Nephron progenitor cell (in vitro differentiated cells): Measurements from ENCODE around the gene PDIA4.

Source experiments
- DNase-seq: peaks from one replicate; pipeline ENCODE4 v3.0.0; 2021
- H3K27ac Mint-ChIP-seq: 2 replicates; pipeline ENCODE4 v1.8.0; 2021; ENCODE audit warnings: mild to moderate bottlenecking, moderate library complexity, mixed read lengths
- H3K27me3 Mint-ChIP-seq: 2 replicates; pipeline ENCODE4 v1.8.0; 2021; ENCODE audit warnings: mild to moderate bottlenecking, low read depth, mixed read lengths; ENCODE audit not compliant: poor library complexity
- H3K36me3 Mint-ChIP-seq: 2 replicates; pipeline ENCODE4 v1.8.0; 2021; ENCODE audit warnings: low read depth, mixed read lengths
- H3K4me1 Mint-ChIP-seq: 2 replicates; pipeline ENCODE4 v1.8.0; 2021; ENCODE audit warnings: mixed read lengths
- H3K4me3 Mint-ChIP-seq: 2 replicates; pipeline ENCODE4 v1.8.0; 2021; ENCODE audit warnings: mild to moderate bottlenecking, moderate library complexity, mixed read lengths
- H3K9me3 Mint-ChIP-seq: 2 replicates; pipeline ENCODE4 v1.8.0; 2021; ENCODE audit warnings: mild to moderate bottlenecking, moderate library complexity, mixed read lengths
- TF ChIP-seq, protein P1 (sequence below): fragments of 200-600 bp; sonication (generic); IDR thresholded peaks from 2 replicates; pipeline ENCODE4 v1.5.0; 2021; ENCODE audit warnings: antibody characterized with exemption

Gene PDIA4

DNA sequence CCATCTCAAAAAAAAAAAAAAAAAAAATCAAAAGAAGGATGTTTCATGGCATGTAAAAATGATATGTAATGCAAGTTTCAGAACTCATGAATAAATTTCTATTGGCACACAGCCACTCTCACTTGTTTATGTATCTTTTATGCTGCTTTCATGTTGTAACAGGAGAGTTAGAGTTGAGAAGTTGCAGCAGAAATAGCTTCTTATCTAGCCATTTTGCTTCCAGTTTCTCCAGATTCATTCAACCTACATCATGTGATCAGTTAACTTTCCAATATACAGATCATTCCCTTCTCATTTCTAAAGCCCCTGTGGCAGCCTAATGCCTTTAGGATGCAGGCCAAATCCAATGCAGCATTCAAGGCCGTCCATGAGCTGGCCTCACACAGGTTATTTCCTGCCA is 31.9 kb upstream of the PDIA4 start:
- peaks cover 28% of the 10 kb centered on the region for H3K4me1 Mint-ChIP-seq
- peaks cover 20% of the 10 kb centered on the region for H3K9me3 Mint-ChIP-seq
- TF ChIP-seq, protein P1, sequence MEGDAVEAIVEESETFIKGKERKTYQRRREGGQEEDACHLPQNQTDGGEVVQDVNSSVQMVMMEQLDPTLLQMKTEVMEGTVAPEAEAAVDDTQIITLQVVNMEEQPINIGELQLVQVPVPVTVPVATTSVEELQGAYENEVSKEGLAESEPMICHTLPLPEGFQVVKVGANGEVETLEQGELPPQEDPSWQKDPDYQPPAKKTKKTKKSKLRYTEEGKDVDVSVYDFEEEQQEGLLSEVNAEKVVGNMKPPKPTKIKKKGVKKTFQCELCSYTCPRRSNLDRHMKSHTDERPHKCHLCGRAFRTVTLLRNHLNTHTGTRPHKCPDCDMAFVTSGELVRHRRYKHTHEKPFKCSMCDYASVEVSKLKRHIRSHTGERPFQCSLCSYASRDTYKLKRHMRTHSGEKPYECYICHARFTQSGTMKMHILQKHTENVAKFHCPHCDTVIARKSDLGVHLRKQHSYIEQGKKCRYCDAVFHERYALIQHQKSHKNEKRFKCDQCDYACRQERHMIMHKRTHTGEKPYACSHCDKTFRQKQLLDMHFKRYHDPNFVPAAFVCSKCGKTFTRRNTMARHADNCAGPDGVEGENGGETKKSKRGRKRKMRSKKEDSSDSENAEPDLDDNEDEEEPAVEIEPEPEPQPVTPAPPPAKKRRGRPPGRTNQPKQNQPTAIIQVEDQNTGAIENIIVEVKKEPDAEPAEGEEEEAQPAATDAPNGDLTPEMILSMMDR = no peak
- no peak overlapping the region for H3K4me3 Mint-ChIP-seq
- DNase-seq = no peak
- peaks cover 10% of the 10 kb centered on the region for H3K27me3 Mint-ChIP-seq
- H3K36me3 Mint-ChIP-seq = no peaks in the 10 kb centered on the region
- peak overlapping the region; percentile 53 for H3K27ac Mint-ChIP-seq

DNA sequence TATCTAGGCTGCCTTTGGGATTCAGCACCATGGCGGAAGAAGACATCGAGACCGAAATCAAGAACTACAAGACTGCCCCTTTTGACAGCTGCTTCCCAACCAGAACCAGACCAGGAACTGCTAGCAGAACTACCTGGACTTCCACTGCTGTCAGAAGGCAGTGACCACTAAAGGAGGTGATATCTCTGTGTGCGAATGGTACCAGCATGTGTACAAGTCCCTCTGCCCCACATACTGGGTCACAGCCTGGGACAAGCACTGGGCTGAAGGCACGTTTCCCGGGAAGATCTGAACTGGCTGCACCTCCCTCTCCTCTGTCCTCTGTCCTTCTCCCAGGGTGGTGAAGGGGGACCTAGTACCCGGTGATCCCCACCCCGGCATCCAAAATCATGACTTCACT is 25.6 kb upstream of the PDIA4 start:
- Mint-ChIP-seq H3K4me1 (no peaks in the 10 kb centered on the region), H3K27ac (no peak overlapping the region), H3K9me3 (peaks cover 25% of the 10 kb centered on the region), H3K4me3 (no peak overlapping the region), H3K27me3 (peaks cover 24% of the 10 kb centered on the region), H3K36me3 (no peaks in the 10 kb centered on the region)
- TF ChIP-seq, protein P1 = no peak
- DNase-seq = no peak

DNA sequence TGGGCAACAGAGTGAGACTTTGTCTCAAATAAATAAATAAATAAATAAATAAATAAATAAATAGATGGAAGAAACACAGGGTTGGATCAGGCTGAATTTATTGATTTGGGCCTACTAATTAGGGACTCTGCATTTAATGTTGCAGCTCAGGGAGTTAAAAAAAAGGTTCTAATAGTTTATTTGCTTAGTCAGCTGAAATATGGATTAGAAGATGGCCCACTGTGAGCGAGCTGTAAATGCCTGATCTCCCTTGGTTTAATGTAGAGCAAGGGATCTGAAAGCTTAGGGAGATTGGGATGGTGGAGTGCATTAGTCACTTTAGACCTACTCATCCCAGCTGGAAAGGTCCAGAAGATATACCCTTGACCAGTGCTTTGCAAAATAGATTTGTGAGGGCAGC is 25.1 kb upstream of the PDIA4 start:
- no peak overlapping the region for H3K4me3 Mint-ChIP-seq
- no peak for DNase-seq
- TF ChIP-seq, protein P1 = no peak
- no peak overlapping the region for H3K27ac Mint-ChIP-seq
- peaks cover 30% of the 10 kb centered on the region for H3K9me3 Mint-ChIP-seq
- no peaks in the 10 kb centered on the region for H3K4me1 Mint-ChIP-seq
- no peaks in the 10 kb centered on the region for H3K36me3 Mint-ChIP-seq
- peaks cover 27% of the 10 kb centered on the region for H3K27me3 Mint-ChIP-seq

DNA sequence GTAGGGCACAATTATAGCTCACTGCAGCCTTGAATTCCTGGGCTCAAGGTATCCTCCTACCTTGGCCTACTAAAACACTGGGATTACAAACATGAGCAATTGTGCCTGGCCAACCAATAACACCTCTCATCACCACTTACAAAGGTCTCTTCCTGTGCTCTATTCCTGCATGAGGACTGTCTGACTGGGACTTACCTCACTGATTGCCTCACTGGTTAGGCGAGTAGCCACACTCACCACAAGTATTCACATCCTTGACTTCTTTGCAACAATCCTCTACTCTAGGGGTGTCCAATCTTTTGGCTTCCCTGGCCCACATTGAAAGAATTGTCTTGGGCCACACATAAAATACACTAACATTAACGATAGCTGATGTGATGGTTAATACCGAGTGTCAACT is 22.6 kb upstream of the PDIA4 start:
- H3K4me3 Mint-ChIP-seq = no peak overlapping the region

DNA sequence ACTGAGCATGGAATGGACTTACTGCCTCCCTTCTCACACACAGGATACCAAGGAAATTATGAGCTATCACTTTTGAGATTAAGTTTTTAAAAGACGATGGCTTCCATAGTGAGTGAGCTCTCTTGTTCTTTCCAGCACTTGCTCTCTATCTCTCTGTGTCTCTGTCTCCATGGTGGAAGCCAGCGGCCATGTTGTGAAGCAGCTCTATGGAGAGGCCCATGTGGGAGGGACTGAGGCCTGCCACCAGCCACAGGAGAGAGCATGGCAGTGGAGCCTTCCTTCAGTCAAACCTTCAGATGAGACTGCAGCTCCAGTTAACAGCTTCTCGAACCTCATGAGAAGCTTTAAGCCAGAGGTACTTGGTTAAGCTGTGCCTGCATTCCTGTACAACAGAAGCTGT is 20.5 kb upstream of the PDIA4 start:
- no peak overlapping the region for H3K27ac Mint-ChIP-seq
- no peak overlapping the region for H3K4me3 Mint-ChIP-seq
- TF ChIP-seq, protein P1 = no peak

More for the DNA sequence above, 22.6 kb upstream of the PDIA4 start:
- DNase-seq = no peak
- Mint-ChIP-seq H3K27me3 (peaks cover 26% of the 10 kb centered on the region), H3K27ac (no peak overlapping the region), H3K4me1 (no peaks in the 10 kb centered on the region), H3K36me3 (no peaks in the 10 kb centered on the region), H3K9me3 (peaks cover 12% of the 10 kb centered on the region)
- TF ChIP-seq, protein P1 = no peak

DNA sequence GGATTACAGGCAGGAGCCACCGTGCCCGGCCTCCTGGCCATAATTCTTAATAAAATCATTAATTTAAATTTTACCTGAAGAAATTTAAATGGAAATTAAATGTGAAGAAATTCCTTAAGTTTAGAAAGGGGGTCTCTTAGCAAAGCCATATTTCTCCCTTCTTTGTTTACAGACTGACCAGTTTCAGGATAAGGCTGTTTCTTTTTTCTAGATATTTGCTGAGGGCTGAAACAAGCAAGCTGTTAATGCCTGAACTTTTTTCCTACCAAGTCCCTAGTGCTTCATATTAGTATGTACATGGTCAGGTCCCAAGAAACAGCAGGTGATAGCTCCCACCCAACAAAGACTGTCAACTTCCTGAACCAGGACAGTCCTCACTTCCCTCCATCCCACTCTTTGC is 18.1 kb upstream of the PDIA4 start:
- Mint-ChIP-seq H3K36me3 (no peaks in the 10 kb centered on the region), H3K27me3 (peaks cover 16% of the 10 kb centered on the region), H3K27ac (no peak overlapping the region), H3K4me3 (no peak overlapping the region), H3K9me3 (peaks cover 17% of the 10 kb centered on the region), H3K4me1 (no peaks in the 10 kb centered on the region)
- TF ChIP-seq, protein P1 = no peak
- DNase-seq = no peak

More for the DNA sequence above, 20.5 kb upstream of the PDIA4 start:
- H3K27me3 Mint-ChIP-seq = peaks cover 20% of the 10 kb centered on the region
- no peaks in the 10 kb centered on the region for H3K4me1 Mint-ChIP-seq
- no peaks in the 10 kb centered on the region for H3K36me3 Mint-ChIP-seq
- DNase-seq = no peak
- peaks cover 17% of the 10 kb centered on the region for H3K9me3 Mint-ChIP-seq
